HL-60 (cell line): Measurements from ENCODE around the gene CAST.

Experiments used
- DNase-seq, 2 experiments: peaks; one replicate each; pipeline ENCODE4 v3.0.0-alpha.2; 2010 to 2020; ENCODE audit warnings: low read depth in 1 of 2, low spot score in 1 of 2
- H3K27ac ChIP-seq: fragments of 250-450 bp; sonication (Bioruptor Pico); replicated peaks from 2 replicates; pipeline ENCODE4 v1.5.1; 2020; ENCODE audit warnings: mild to moderate bottlenecking, moderate library complexity
- H3K27me3 ChIP-seq: fragments of 250-450 bp; sonication (Bioruptor Pico); 2 replicates; pipeline ENCODE4 v1.5.1; 2021; ENCODE audit warnings: mild to moderate bottlenecking, moderate library complexity; ENCODE audit not compliant: insufficient read depth, poor library complexity, severe bottlenecking
- H3K4me3 ChIP-seq: replicated peaks from 2 replicates; pipeline ENCODE4 v1.5.1; 2011; ENCODE audit warnings: mild to moderate bottlenecking, control low read depth, low read length; ENCODE audit not compliant: insufficient read depth
- GABPA ChIP-seq: IDR thresholded peaks from 2 replicates; pipeline ENCODE4 v1.6.1; 2012; ENCODE audit warnings: low read depth
- POLR2AphosphoS5 ChIP-seq: IDR thresholded peaks from 2 replicates; pipeline ENCODE4 v1.6.1; 2012; ENCODE audit warnings: low read depth
- SPI1 ChIP-seq: IDR thresholded peaks from 2 replicates; pipeline ENCODE4 v1.6.1; 2012; ENCODE audit warnings: low read depth, mild to moderate bottlenecking, borderline replicate concordance
- TF ChIP-seq, protein P1 (sequence below): IDR thresholded peaks from one replicate; pipeline ENCODE4 v1.5.1; 2011; ENCODE audit warnings: low read length, control low read depth, inconsistent platforms; ENCODE audit not compliant: insufficient read depth
- TF ChIP-seq, protein P2 (sequence below): IDR thresholded peaks from 2 replicates; pipeline ENCODE4 v1.6.1; 2012; ENCODE audit warnings: low read depth; ENCODE audit not compliant: insufficient replicate concordance

CAST gene

DNA sequence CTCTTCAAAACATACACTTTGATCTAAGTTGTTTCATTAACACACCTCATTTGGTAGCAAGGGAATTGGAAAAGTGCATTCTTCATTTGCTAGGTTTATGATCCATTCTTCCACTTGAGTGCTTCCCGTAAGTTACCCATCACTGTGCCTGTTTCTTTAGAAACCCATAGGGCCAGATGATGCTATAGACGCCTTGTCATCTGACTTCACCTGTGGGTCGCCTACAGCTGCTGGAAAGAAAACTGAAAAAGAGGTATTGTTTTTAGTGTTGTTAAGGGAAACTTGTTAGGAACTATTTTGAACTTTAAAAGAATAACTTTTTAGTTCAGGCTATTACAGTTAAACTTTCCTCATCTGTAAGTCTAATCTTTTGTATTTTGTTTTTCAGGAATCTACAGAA is 78.9 kb downstream of the CAST start:
- Histone ChIP-seq H3K4me3 (no peak overlapping the region), H3K27me3 (no peaks in the 10 kb centered on the region), H3K27ac (no peak overlapping the region)
- TF ChIP-seq POLR2AphosphoS5, result no peak
- TF ChIP-seq, protein P1, sequence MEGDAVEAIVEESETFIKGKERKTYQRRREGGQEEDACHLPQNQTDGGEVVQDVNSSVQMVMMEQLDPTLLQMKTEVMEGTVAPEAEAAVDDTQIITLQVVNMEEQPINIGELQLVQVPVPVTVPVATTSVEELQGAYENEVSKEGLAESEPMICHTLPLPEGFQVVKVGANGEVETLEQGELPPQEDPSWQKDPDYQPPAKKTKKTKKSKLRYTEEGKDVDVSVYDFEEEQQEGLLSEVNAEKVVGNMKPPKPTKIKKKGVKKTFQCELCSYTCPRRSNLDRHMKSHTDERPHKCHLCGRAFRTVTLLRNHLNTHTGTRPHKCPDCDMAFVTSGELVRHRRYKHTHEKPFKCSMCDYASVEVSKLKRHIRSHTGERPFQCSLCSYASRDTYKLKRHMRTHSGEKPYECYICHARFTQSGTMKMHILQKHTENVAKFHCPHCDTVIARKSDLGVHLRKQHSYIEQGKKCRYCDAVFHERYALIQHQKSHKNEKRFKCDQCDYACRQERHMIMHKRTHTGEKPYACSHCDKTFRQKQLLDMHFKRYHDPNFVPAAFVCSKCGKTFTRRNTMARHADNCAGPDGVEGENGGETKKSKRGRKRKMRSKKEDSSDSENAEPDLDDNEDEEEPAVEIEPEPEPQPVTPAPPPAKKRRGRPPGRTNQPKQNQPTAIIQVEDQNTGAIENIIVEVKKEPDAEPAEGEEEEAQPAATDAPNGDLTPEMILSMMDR, result no peak
- TF ChIP-seq SPI1, result no peak
- TF ChIP-seq, protein P2, sequence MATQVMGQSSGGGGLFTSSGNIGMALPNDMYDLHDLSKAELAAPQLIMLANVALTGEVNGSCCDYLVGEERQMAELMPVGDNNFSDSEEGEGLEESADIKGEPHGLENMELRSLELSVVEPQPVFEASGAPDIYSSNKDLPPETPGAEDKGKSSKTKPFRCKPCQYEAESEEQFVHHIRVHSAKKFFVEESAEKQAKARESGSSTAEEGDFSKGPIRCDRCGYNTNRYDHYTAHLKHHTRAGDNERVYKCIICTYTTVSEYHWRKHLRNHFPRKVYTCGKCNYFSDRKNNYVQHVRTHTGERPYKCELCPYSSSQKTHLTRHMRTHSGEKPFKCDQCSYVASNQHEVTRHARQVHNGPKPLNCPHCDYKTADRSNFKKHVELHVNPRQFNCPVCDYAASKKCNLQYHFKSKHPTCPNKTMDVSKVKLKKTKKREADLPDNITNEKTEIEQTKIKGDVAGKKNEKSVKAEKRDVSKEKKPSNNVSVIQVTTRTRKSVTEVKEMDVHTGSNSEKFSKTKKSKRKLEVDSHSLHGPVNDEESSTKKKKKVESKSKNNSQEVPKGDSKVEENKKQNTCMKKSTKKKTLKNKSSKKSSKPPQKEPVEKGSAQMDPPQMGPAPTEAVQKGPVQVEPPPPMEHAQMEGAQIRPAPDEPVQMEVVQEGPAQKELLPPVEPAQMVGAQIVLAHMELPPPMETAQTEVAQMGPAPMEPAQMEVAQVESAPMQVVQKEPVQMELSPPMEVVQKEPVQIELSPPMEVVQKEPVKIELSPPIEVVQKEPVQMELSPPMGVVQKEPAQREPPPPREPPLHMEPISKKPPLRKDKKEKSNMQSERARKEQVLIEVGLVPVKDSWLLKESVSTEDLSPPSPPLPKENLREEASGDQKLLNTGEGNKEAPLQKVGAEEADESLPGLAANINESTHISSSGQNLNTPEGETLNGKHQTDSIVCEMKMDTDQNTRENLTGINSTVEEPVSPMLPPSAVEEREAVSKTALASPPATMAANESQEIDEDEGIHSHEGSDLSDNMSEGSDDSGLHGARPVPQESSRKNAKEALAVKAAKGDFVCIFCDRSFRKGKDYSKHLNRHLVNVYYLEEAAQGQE, result no peak
- no peak for TF ChIP-seq GABPA
- DNase-seq, result no peak

DNA sequence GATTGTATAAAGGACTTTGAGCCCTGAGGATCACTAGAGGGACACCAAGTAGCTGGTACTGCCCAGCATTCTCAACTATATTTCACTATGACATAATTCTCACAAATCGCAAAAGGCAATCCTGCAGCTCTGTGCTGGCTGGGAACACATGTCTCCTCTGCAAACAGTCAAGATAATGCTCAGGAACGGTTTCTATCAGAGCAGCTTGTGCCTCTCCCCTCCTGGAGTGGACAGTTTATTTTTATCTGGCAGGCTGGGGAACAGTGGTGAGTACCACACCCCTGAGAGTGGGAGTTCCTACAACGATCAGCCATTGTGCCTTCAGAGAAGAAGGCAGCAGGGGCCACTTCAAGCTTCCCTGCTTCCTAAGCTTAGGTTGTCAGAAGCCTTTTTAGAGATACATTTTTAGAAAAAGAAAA is 79.7 kb downstream of the CAST start:
- no peak for DNase-seq
- TF ChIP-seq POLR2AphosphoS5, result no peak
- TF ChIP-seq, protein P1, result no peak
- no peak overlapping the region for H3K4me3 ChIP-seq

DNA sequence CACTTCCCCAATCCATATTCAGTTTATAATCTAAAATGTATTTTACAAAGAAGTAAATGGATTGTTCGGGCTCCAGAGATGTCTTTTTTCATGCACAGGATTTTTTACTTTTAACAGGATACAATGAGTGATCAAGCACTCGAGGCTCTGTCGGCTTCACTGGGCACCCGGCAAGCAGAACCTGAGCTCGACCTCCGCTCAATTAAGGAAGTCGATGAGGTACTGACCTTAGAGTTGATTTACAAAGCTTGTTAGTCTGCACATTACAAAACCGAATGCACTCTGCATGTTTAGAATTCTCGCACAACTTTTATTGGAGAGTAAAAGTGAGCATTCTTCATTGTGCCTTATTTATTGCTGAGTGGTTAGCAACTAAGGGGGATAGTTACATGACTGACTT is 80.4 kb downstream of the CAST start:
- peak in 1 of 2 experiments; percentile 43 for DNase-seq
- no peak for TF ChIP-seq POLR2AphosphoS5
- TF ChIP-seq, protein P1, result no peak
- TF ChIP-seq, protein P2, result no peak
- no peak for TF ChIP-seq GABPA
- peak; percentile 50; the same call in 1 of the 2 replicates for TF ChIP-seq SPI1
- Histone ChIP-seq H3K4me3 (no peak overlapping the region), H3K27ac (peak overlapping the region; percentile 60), H3K27me3 (no peaks in the 10 kb centered on the region)

More for the DNA sequence above, 79.7 kb downstream of the CAST start:
- Histone ChIP-seq H3K27ac (peak overlapping the region; percentile 60), H3K27me3 (no peaks in the 10 kb centered on the region)
